PC-9 (cell line): ENCODE data around the gene AGBL3. TPM values are rescaled to one million over a fixed set of nuclear protein-coding genes. Genes with fewer than 3 reads are reported as not detected.

Source experiments
- BruUV-seq: library from RNA; stranded (reverse); fragments of 400-500 nt; replicated peaks from 2 replicates; lab custom pipeline; 2021; lab: Mats Ljungman, UMichigan
- CTCF ChIA-PET: fragments of 300-600 bp; sonication (Branson Sonifier 250); formaldehyde crosslinking; loops from one replicate; lab custom pipeline; 2022; ENCODE audit warnings: antibody characterized with exemption; lab: Charles Lee
- POLR2A ChIA-PET: fragments of 300-600 bp; sonication (Branson Sonifier 250); formaldehyde crosslinking; loops from one replicate; lab custom pipeline; 2022; ENCODE audit warnings: antibody characterized with exemption; ENCODE audit not compliant: unreplicated experiment; lab: Charles Lee
- DNase-seq, 2 experiments: peaks; one replicate each; pipeline versions ENCODE4 v3.0.0 to v3.0.0-alpha.2; 2015 to 2022; ENCODE audit warnings: mixed read lengths in 1 of 2
- H2AFZ ChIP-seq: fragments of 200-600 bp; sonication (generic); 2 replicates; pipeline ENCODE4 v1.8.1; 2017; ENCODE audit warnings: antibody characterized with exemption
- H3F3A ChIP-seq: fragments of 200-600 bp; sonication (generic); 2 replicates; pipeline ENCODE4 v1.8.1; 2017; ENCODE audit warnings: antibody characterized with exemption, mild to moderate bottlenecking, low read depth; ENCODE audit not compliant: insufficient read depth
- H3K27ac ChIP-seq: fragments of 200-600 bp; sonication (generic); 2 replicates; pipeline ENCODE4 v1.6.1; 2016; ENCODE audit warnings: mixed run types
- H3K27me3 ChIP-seq: fragments of 200-600 bp; sonication (generic); 2 replicates; pipeline ENCODE4 v1.6.1; 2016; ENCODE audit warnings: low read depth, mixed run types; ENCODE audit not compliant: insufficient read depth
- H3K36me3 ChIP-seq: fragments of 200-600 bp; sonication (generic); 2 replicates; pipeline ENCODE4 v1.6.1; 2016; ENCODE audit warnings: low read depth, mixed run types
- H3K4me1 ChIP-seq: fragments of 200-600 bp; sonication (generic); replicated peaks from 2 replicates; pipeline ENCODE4 v1.6.1; 2016; ENCODE audit warnings: mixed run types; ENCODE audit not compliant: insufficient read depth
- H3K4me2 ChIP-seq: fragments of 200-600 bp; sonication (generic); 2 replicates; pipeline ENCODE4 v1.6.1; 2017; ENCODE audit warnings: mixed run types
- H3K4me3 ChIP-seq: fragments of 200-600 bp; sonication (generic); 2 replicates; pipeline ENCODE4 v1.6.1; 2016; ENCODE audit warnings: mixed run types
- H3K79me2 ChIP-seq: fragments of 200-600 bp; sonication (generic); 2 replicates; pipeline ENCODE4 v1.6.1; 2017; ENCODE audit warnings: low read depth, mixed run types
- H3K9me2 ChIP-seq: fragments of 200-600 bp; sonication (generic); 2 replicates; pipeline ENCODE4 v1.8.1; 2017; ENCODE audit warnings: mild to moderate bottlenecking; ENCODE audit not compliant: insufficient read depth
- H3K9me3 ChIP-seq: fragments of 200-600 bp; sonication (generic); 2 replicates; pipeline ENCODE4 v1.8.1; 2016; ENCODE audit warnings: low read depth; ENCODE audit not compliant: insufficient read depth
- H4K20me1 ChIP-seq: fragments of 200-600 bp; sonication (generic); 2 replicates; pipeline ENCODE4 v1.8.1; 2017; ENCODE audit not compliant: insufficient read depth
- EZH2 ChIP-seq: fragments of 200-600 bp; sonication (generic); IDR thresholded peaks from 2 replicates; pipeline ENCODE4 v1.8.0; 2017; ENCODE audit warnings: antibody characterized with exemption, low read depth
- intact Hi-C: fragments of 100-400 bp; cut with micrococcal nuclease; formaldehyde crosslinking; loops from one replicate; pipeline ENCODE4 v1.10.0; 2022; ENCODE audit not compliant: unreplicated experiment
- total RNA-seq: library from RNA; stranded (reverse); gene quantifications from 2 replicates; pipeline ENCODE4 v1.2.3, GENCODE V29; 2021
- TF ChIP-seq, protein P1 (sequence below): fragments of 200-600 bp; sonication (generic); conservative IDR thresholded peaks from 2 replicates; pipeline ENCODE4 v1.6.1; 2017; ENCODE audit warnings: mixed run types, antibody characterized with exemption, mild to moderate bottlenecking, moderate library complexity

AGBL3 gene
- total RNA-seq, 1 experiment from 2014 or later, result 3.2 TPM

DNA sequence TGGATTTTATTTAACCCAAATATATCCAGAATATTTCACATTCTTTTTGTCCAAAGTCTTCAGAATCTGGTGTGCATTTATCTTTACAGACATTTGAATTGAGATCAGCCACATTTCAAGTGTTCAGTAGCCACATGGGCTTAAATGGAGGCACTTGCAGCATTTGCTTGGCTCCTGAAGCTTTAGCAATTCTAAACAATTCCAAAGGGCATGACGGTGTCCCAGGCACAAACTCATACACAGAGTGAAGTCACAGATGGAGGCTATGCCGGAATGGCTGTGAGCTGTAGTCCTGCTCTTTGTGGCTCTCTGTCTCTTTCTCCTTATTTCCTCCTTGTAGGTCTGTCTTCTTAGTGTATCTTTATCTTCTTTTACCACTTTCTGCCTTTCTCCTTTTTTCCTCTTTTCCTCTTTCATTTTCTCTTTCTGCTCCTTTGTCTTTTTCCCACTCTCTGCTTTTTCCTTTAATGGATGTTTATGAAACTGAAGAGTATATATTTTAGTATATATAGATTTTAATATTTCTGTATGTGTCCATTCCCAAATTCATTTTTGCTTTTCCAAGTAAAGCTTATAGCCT lies 7.7 kb downstream of the AGBL3 start:
- intact Hi-C loops, result loop anchor here (5.0 kb wide), 1 partner anchor 983 kb away; the partner anchor contains the start of gene MTPN
- H3K27me3 ChIP-seq, result no peaks in the 10 kb centered on the region
- no peak overlapping the region for H3K4me2 ChIP-seq
- H3K36me3 ChIP-seq, result peaks cover 12% of the 10 kb centered on the region; the same call in 1 of the 2 replicates
- H3K27ac ChIP-seq, result no peak overlapping the region
- no peaks in the 10 kb centered on the region for H4K20me1 ChIP-seq
- no TSS peak for BruUV-seq
- ChIA-PET POLR2A (no interaction called here), CTCF (no interaction called here)
- 0 out of 2 replicates have a peak, but pooled peaks cover 3% of the 10 kb centered on the region for H3K79me2 ChIP-seq
- no peaks in the 10 kb centered on the region for H3K9me3 ChIP-seq
- H3K4me1 ChIP-seq, result no peaks in the 10 kb centered on the region
- peaks cover 5% of the 10 kb centered on the region; the same call in 1 of the 2 replicates for H3F3A ChIP-seq
- H2AFZ ChIP-seq, result no peak overlapping the region
- no peak overlapping the region for H3K4me3 ChIP-seq
- H3K9me2 ChIP-seq, result no peaks in the 10 kb centered on the region; the same call in 1 of the 2 replicates
- DNase-seq, result no peak
- TF ChIP-seq, protein P1, sequence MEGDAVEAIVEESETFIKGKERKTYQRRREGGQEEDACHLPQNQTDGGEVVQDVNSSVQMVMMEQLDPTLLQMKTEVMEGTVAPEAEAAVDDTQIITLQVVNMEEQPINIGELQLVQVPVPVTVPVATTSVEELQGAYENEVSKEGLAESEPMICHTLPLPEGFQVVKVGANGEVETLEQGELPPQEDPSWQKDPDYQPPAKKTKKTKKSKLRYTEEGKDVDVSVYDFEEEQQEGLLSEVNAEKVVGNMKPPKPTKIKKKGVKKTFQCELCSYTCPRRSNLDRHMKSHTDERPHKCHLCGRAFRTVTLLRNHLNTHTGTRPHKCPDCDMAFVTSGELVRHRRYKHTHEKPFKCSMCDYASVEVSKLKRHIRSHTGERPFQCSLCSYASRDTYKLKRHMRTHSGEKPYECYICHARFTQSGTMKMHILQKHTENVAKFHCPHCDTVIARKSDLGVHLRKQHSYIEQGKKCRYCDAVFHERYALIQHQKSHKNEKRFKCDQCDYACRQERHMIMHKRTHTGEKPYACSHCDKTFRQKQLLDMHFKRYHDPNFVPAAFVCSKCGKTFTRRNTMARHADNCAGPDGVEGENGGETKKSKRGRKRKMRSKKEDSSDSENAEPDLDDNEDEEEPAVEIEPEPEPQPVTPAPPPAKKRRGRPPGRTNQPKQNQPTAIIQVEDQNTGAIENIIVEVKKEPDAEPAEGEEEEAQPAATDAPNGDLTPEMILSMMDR, result no peak
- TF ChIP-seq EZH2, result no peak

DNA sequence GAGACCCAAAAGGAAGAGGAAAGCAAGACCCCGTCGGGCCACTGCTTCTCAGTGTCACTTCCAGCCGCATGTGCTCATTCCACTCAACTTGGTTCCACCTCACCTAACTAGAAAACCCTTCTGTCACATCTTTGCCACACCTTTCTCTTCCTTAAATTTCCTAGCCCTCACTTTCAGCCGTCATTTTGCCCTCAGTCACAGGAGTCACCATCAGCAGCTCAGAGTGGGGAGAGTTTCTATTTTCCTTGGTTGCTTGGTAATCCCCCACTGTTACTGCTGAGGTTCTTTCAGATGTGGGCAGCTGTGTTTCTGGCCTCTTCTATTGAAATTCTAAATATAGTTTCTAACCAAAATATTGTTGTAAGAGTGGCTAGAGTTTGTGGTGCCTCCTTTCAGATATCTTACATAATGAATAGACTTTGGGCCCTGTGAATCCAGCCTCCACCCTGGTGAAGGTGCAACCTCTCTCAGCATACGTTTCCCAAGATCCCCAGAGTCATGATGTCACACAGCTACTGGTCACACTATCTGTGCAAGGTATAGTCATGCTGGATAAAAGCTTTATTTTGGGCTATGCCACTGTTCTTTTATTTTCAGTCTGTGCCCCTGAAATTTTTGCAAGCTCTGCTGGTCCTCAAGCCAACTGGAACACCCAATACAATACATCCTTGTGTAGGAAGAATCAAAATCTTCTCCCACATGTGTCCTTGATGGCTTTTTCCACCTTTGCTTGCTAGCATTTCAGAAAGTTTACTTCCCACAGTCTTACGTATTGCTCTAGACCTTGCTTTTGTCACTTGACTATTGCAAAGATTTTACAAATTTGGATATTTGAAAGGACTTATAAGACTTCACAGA lies 9.2 kb downstream of the AGBL3 start:
- CTCF ChIA-PET, result no interaction called here
- H2AFZ ChIP-seq, result no peak overlapping the region
- no peaks in the 10 kb centered on the region; the same call in 1 of the 2 replicates for H3K9me2 ChIP-seq
- H3K4me1 ChIP-seq, result no peaks in the 10 kb centered on the region
- no peaks in the 10 kb centered on the region for H4K20me1 ChIP-seq
- H3K79me2 ChIP-seq, result no peaks in the 10 kb centered on the region
- H3K9me3 ChIP-seq, result no peaks in the 10 kb centered on the region
- no peaks in the 10 kb centered on the region for H3F3A ChIP-seq
- POLR2A ChIA-PET, result no interaction called here
- H3K36me3 ChIP-seq, result peaks cover 4% of the 10 kb centered on the region; the same call in 1 of the 2 replicates
- H3K27me3 ChIP-seq, result no peaks in the 10 kb centered on the region
- intact Hi-C loops, result no loop called here
- no peak overlapping the region for H3K27ac ChIP-seq
- no peak overlapping the region for H3K4me3 ChIP-seq
- H3K4me2 ChIP-seq, result no peak overlapping the region
- TF ChIP-seq EZH2, result no peak
- TF ChIP-seq, protein P1, result no peak
- no TSS peak for BruUV-seq
- DNase-seq, result no peak

DNA sequence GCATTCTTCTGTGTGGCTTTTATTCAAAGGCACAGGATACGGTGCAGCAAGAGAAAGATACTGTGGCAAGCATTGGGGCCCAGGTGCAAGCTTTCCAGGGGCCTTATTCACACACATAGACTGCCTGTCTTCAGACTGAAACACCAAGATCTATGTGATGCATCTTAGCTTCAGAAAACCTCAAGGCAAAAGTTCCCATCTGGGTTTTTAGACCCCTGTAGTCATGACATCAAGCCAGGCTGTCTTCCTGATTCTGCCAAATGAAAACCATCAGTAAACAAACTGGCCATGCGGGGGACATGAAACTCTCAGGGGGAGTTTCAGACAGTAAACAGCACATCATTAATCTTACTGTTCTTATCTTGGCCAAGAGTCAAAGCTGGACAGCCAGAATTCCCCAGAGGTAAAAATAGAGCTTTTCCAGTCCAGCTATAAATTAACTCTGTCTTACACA lies 9.8 kb downstream of the AGBL3 start:
- Histone ChIP-seq H3K9me3 (no peaks in the 10 kb centered on the region), H3K27me3 (no peaks in the 10 kb centered on the region), H3K27ac (no peak overlapping the region), H3K4me2 (no peak overlapping the region), H3K4me3 (no peak overlapping the region), H3K36me3 (peaks cover 4% of the 10 kb centered on the region; the same call in 1 of the 2 replicates), H2AFZ (no peak overlapping the region), H4K20me1 (no peaks in the 10 kb centered on the region), H3K79me2 (no peaks in the 10 kb centered on the region), H3K9me2 (no peaks in the 10 kb centered on the region; the same call in 1 of the 2 replicates), H3K4me1 (no peaks in the 10 kb centered on the region), H3F3A (no peaks in the 10 kb centered on the region)
- TF ChIP-seq EZH2, result no peak
- TF ChIP-seq, protein P1, result no peak
- DNase-seq, result no peak
- intact Hi-C loops, result no loop called here
- no TSS peak for BruUV-seq
- ChIA-PET CTCF (no interaction called here), POLR2A (no interaction called here)
